Muscle of leg (tissue), 11 donors: ENCODE results near the gene RSPH1. TPM values are rescaled to one million over a fixed set of nuclear protein-coding genes. Genes with fewer than 3 reads are reported as not detected.

Source experiments
- DNase-seq: peaks from one replicate; pipeline ENCODE4 v3.0.0; 2013
- H3K27ac ChIP-seq: one replicate; pipeline ENCODE4 v1.5.1; 2013; ENCODE audit warnings: mild to moderate bottlenecking, low read length, control low read depth
- H3K27me3 ChIP-seq: one replicate; pipeline ENCODE4 v1.6.1; 2013; ENCODE audit warnings: low read length; ENCODE audit not compliant: control insufficient read depth, insufficient read depth
- H3K36me3 ChIP-seq: one replicate; pipeline ENCODE4 v1.6.1; 2013; ENCODE audit warnings: low read length; ENCODE audit not compliant: control insufficient read depth, insufficient read depth
- H3K4me1 ChIP-seq: one replicate; pipeline ENCODE4 v1.6.1; 2013; ENCODE audit warnings: low read length; ENCODE audit not compliant: control insufficient read depth, insufficient read depth
- H3K4me3 ChIP-seq: one replicate; pipeline ENCODE4 v1.5.1; 2013; ENCODE audit warnings: low read length, control low read depth
- H3K9me3 ChIP-seq: replicated peaks from 2 replicates; pipeline ENCODE4 v1.6.1; 2013; ENCODE audit warnings: low read depth, low read length; ENCODE audit not compliant: control insufficient read depth
- WGBS: methylation state at CpG from one replicate; pipeline ENCODE4 v1.1.5; 2013; ENCODE audit warnings: missing lambda C conversion rate; ENCODE audit not compliant: insufficient coverage; 5-methylcytosine and 5-hydroxymethylcytosine counted together
- polyA plus RNA-seq, 8 donors: library from polyadenylated mRNA; unstranded; fragments of 120-200 nt; gene quantifications; one replicate each; pipeline versions ENCODE4 v1.2.1 to v1.2.3, GENCODE V29; 2013; ENCODE audit warnings: inconsistent platforms in 1 of 8, low replicate concordance in 1 of 8; ENCODE audit not compliant: insufficient read length in 8 of 8, insufficient read depth in 1 of 8
- total RNA-seq: library from RNA; stranded (reverse); fragments of 120-200 nt; gene quantifications from one replicate; pipeline ENCODE4 v1.2.4, GENCODE V29; 2013

The RSPH1 gene
- total and polyA plus RNA-seq, 9 donors, result 0.04 to 1.5 (median 0.27) TPM

DNA sequence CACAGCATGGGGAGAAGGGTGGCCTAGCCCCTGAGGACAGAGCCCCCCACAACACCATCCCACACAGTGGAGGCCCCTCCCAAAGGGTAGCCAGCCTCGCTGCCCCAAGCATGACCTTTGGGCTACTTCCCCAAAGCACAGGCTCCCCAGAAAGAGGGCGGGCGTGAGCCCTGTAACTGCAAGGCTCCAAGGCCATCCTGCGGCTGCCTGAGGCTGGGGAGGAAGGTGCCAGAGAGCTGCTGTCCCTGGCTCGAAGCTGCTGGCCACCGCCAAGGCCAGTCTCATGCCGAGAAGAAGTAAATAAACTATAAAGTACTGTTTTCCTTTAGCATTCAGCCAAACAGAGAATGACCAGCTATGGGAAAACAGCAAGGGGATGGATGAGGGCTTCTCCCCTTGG, 64.8 kb downstream of the RSPH1 start:
- no peaks in the 10 kb centered on the region for H3K4me1 ChIP-seq
- H3K4me3 ChIP-seq, result no peak overlapping the region
- peaks cover 12% of the 10 kb centered on the region for H3K27me3 ChIP-seq
- H3K36me3 ChIP-seq, result no peaks in the 10 kb centered on the region
- H3K9me3 ChIP-seq, result peaks cover 7% of the 10 kb centered on the region
- no peak overlapping the region for H3K27ac ChIP-seq
- 86% methylated on average over 2 of the region's 7 CpGs for WGBS
- no peak for DNase-seq

DNA sequence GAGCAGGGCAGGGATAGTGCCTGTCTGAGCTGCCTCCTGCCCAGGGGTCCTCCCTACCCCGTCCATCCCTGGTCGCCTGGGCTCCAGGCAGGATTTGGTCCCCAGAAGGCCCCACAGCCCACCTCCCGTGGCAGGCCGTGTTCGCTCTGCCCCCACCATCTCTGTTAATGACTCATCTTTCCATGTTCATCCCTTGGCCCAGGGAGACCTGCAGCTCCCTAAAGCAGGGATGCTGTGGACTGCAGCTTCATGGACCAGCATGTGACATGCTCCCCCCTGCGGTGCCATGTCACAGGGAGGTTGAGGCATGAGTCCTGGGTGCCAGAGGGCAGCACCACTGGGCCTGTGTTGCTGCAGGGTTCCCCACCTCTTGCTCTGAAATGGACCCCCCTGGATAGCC, 65.5 kb downstream of the RSPH1 start:
- no peak for DNase-seq
- Histone ChIP-seq H3K27ac (no peak overlapping the region), H3K4me3 (no peak overlapping the region), H3K4me1 (no peaks in the 10 kb centered on the region), H3K36me3 (no peaks in the 10 kb centered on the region), H3K27me3 (peaks cover 12% of the 10 kb centered on the region), H3K9me3 (peaks cover 7% of the 10 kb centered on the region)
- WGBS, result 88% methylated on average over 6 of the region's 6 CpGs

- H3K4me1 ChIP-seq, result peaks cover under 1% of the 10 kb centered on the region
- WGBS, result 23% methylated on average over 8 of the region's 9 CpGs
- H3K36me3 ChIP-seq, result no peaks in the 10 kb centered on the region
- H3K9me3 ChIP-seq, result peaks cover 7% of the 10 kb centered on the region
- no peak for DNase-seq
- no peak overlapping the region for H3K4me3 ChIP-seq
- H3K27me3 ChIP-seq, result peaks cover 12% of the 10 kb centered on the region
- no peak overlapping the region for H3K27ac ChIP-seq
Measured at GRCh38 chr21:42429856-42430255, 66.2 kb downstream of the RSPH1 start.

DNA sequence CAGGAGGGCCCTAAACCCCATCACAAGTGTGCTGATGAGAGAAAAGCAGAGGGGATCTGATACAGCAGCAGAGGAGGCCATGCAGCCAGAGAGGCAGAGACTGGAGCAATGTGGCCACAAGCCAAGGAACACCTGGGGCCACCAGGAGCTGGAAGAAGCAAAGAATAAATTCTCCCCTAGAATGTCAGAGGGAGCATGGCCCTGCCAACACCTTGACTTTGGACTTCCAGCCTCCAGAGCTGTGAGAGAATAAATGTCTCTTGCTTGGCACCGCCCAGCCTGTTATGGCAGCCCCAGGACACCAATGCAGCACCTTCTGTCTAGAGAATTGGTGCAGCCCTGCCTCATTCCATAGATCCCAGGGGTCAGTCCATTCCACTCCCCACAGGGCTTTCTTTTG, 67.0 kb downstream of the RSPH1 start:
- Histone ChIP-seq H3K9me3 (peaks cover 7% of the 10 kb centered on the region), H3K27me3 (peaks cover 15% of the 10 kb centered on the region), H3K4me3 (no peak overlapping the region), H3K27ac (no peak overlapping the region), H3K4me1 (peaks cover 3% of the 10 kb centered on the region), H3K36me3 (no peaks in the 10 kb centered on the region)
- WGBS, result 100% methylated on average over 1 of the region's 1 CpG
- no peak for DNase-seq

- H3K27me3 ChIP-seq, result peaks cover 21% of the 10 kb centered on the region
- peaks cover 3% of the 10 kb centered on the region for H3K4me1 ChIP-seq
- DNase-seq, result no peak
- 76% methylated on average over 5 of the region's 10 CpGs for WGBS
- no peak overlapping the region for H3K27ac ChIP-seq
- no peaks in the 10 kb centered on the region for H3K36me3 ChIP-seq
- no peak overlapping the region for H3K4me3 ChIP-seq
- peaks cover 6% of the 10 kb centered on the region for H3K9me3 ChIP-seq
Measured at GRCh38 chr21:42427809-42428419, 68.1 kb downstream of the RSPH1 start.

DNA sequence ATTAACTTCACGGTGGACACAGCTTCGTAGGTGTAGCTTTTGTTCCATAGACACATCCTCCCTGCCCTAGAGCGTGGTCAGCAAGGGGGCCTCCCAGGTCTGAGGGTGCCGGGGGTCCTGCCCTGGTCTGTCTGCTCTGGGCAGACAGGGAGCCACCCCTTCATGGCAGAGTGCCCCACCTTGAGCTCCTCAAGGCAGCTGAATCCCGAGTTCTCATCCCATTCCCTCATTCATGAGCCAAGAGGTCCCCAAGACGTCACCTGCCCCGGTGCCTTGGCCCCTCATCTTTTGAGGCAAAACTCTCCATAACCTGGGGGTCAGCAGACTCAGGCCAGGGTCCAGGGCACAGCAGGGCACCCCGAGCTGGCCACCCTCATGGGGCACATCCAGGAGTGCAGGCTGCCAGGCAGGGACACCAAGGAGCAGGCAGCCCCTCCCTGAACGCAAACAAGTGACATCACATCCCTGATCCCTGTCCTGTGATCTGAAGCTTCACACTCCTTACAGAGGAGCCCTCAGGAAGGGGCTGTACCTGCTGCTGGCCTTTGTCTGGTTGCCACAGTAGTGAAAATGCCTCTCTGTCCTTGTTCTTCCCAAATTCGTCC, 69.0 kb downstream of the RSPH1 start:
- H3K27me3 ChIP-seq, result peaks cover 22% of the 10 kb centered on the region
- WGBS, result 83% methylated on average over 10 of the region's 10 CpGs
- no peak overlapping the region for H3K4me3 ChIP-seq
- peaks cover 3% of the 10 kb centered on the region for H3K4me1 ChIP-seq
- no peaks in the 10 kb centered on the region for H3K9me3 ChIP-seq
- H3K27ac ChIP-seq, result no peak overlapping the region
- no peaks in the 10 kb centered on the region for H3K36me3 ChIP-seq
- no peak for DNase-seq

DNA sequence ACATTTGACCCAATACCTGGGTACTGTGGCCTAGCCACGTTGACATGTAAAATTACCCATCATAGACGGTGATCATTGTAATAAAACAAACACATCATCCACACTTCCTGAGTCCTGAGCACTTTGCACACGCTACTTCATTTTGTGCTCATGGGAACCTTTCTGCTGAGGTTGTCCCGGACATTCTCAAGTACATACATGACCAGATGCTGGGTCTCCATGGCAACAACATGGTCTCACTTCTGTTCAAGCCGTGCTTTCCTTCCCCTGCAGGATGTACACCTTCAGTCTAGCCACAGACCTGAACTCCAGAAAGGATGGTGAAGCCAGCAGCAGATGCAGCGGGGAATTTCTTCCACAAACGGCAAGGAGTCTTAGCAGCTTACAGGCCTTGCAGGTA, 69.6 kb downstream of the RSPH1 start:
- Histone ChIP-seq H3K9me3 (peaks cover under 1% of the 10 kb centered on the region), H3K27me3 (peaks cover 22% of the 10 kb centered on the region), H3K4me3 (no peak overlapping the region), H3K4me1 (peaks cover 3% of the 10 kb centered on the region), H3K27ac (no peak overlapping the region), H3K36me3 (no peaks in the 10 kb centered on the region)
- WGBS, result 52% methylated on average over 7 of the region's 7 CpGs
- DNase-seq, result no peak

GRCh38 chr21:42425591-42425990, 70.4 kb downstream of the RSPH1 start:
- WGBS, result 76% methylated on average over 4 of the region's 4 CpGs
- no peaks in the 10 kb centered on the region for H3K36me3 ChIP-seq
- peaks cover 4% of the 10 kb centered on the region for H3K9me3 ChIP-seq
- H3K4me3 ChIP-seq, result no peak overlapping the region
- H3K27ac ChIP-seq, result no peak overlapping the region
- H3K4me1 ChIP-seq, result peaks cover 3% of the 10 kb centered on the region
- DNase-seq, result no peak
- H3K27me3 ChIP-seq, result peaks cover 27% of the 10 kb centered on the region

DNA sequence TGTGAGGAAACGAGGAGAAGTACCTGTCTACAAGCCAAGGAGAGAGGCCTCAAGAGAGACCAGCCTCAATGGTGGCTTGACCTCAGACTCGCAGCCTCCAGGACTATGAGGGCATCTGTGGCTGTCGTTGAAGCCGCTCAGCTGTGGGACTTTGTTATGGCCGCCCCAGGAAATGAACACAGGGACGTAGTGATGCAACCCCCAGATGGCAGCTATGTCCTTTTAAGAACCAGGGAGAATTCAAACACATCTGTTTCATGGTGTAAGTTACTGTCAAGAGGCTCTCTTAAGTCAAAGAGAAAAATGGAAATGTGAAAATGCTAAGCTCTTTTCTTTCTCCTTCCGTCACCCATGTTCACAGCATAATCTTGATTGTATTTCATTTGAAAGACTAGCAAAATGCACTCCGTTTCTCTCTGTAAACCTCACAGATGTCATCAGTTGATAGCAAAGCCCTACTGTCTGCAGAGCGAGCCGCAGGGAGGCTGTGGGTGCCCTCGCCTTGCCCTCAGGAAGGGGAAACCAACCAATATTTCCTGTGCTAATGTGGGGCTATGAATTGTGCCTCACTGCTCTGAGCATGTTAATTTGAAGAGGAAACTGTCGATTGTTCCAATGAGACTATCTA, 71.0 kb downstream of the RSPH1 start:
- H3K4me3 ChIP-seq, result no peak overlapping the region
- H3K4me1 ChIP-seq, result peaks cover 3% of the 10 kb centered on the region
- DNase-seq, result no peak
- H3K27ac ChIP-seq, result peak overlapping the region; percentile 11
- peaks cover 25% of the 10 kb centered on the region for H3K27me3 ChIP-seq
- no peaks in the 10 kb centered on the region for H3K36me3 ChIP-seq
- H3K9me3 ChIP-seq, result peaks cover 4% of the 10 kb centered on the region
- 30% methylated on average over 6 of the region's 12 CpGs for WGBS

DNA sequence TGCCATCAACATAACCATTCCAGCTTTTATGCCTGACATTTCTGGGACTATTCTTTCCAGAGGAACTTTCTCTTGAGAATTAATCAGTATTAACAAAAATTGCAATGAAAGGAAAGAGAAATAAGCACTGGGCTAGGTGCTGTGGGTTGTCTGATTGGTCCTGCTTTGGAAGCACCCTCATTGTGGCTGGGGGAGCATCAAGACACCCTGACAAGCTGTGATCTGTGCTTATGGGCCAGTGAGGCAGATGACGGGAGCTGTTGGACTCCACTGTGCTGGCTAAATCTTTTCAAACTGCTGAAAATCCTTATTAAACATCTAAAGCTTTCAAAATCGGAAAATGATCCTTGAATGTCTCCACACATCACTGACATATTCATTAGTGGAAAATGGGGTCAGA, 72.3 kb downstream of the RSPH1 start:
- Histone ChIP-seq H3K27me3 (peaks cover 22% of the 10 kb centered on the region), H3K36me3 (no peaks in the 10 kb centered on the region), H3K4me3 (no peak overlapping the region), H3K9me3 (peaks cover 4% of the 10 kb centered on the region), H3K27ac (no peak overlapping the region), H3K4me1 (peaks cover 3% of the 10 kb centered on the region)
- DNase-seq, result no peak
- WGBS, result no CpG with 5 or more reads among the region's 2 CpGs
